GM23248 (cell line): ENCODE data around the gene LGR5.

ENCODE experiments used
- EZH2 ChIP-seq: fragments of 200-600 bp; sonication (generic); IDR thresholded peaks from 2 replicates; pipeline ENCODE4 v1.6.1; 2018; ENCODE audit warnings: antibody characterized with exemption, mild to moderate bottlenecking; ENCODE audit not compliant: insufficient read depth, poor library complexity, severe bottlenecking
- EZH2phosphoT487 ChIP-seq: fragments of 200-600 bp; sonication (generic); IDR thresholded peaks from 2 replicates; pipeline ENCODE4 v1.6.1; 2018; ENCODE audit warnings: antibody characterized with exemption, moderate library complexity, mild to moderate bottlenecking, low read depth; ENCODE audit not compliant: insufficient read depth

DNA sequence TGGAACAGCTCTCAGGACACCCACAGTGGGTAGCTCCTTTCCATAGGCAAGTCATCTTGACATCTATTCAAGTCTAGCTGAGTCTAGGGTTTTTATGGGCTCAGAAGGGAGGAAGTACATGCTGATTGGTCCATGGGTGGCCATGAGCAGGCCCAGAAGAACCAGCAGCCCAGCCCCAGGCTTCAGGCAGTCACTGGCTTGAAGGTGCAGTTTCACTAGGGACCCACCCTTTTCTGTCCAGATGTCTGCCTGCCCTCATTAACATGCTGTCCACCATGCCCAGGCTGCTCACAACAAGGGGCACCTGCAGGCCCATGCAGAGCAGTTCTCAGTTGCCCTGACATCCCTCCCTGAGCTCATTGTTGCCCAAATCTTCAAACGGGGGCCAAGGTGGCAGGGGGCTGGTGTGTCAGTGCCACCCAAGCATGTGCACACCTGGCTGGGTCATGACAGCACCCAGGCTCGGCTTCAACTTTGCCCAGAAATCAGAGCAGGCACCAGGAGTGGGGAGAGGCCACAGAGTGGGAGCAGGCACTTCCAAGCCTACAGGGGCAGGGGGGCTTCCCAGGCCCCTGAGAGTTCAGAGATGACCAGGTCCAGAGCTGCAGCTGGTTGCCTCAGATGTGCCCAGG lies 18.7 kb upstream of the LGR5 start:
- TF ChIP-seq EZH2 (no peak), EZH2phosphoT487 (no peak)
